ENCODE results near the gene RTRAF.

DNA sequence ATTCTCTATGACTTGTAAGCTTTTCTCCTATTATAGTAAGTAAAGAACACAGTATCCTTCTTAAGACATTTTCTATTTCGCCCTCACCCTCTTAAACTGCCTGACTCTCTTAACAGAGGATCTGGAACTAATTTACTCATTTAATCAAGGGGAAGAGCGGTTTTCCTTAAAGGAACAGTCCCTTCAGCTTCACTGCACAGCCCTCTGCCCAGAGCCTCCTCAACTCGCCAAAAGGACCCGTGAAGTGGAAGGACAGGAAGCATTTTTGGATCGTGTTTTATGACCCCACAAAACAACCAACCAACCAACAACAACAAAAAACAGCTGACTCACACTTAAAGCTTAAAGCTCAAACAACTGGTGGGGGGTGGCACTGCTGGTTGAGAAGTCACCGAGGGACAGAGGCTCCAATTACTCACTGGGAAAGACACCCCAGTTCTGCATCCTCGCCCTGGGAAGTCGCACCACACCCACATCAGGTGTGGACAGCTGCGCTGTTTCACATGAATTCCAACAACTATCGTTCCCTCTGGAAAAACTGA is 43.8 kb downstream of the RTRAF start:
- TF ChIP-seq, protein P1, sequence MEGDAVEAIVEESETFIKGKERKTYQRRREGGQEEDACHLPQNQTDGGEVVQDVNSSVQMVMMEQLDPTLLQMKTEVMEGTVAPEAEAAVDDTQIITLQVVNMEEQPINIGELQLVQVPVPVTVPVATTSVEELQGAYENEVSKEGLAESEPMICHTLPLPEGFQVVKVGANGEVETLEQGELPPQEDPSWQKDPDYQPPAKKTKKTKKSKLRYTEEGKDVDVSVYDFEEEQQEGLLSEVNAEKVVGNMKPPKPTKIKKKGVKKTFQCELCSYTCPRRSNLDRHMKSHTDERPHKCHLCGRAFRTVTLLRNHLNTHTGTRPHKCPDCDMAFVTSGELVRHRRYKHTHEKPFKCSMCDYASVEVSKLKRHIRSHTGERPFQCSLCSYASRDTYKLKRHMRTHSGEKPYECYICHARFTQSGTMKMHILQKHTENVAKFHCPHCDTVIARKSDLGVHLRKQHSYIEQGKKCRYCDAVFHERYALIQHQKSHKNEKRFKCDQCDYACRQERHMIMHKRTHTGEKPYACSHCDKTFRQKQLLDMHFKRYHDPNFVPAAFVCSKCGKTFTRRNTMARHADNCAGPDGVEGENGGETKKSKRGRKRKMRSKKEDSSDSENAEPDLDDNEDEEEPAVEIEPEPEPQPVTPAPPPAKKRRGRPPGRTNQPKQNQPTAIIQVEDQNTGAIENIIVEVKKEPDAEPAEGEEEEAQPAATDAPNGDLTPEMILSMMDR (IDR thresholded peaks at IDR 0.05; ENCODE audit: poor library complexity, severe bottlenecking), result no peak
- no peak for TF ChIP-seq MXI1 (conservative IDR thresholded peaks at IDR 0.05; ENCODE audit: poor library complexity, severe bottlenecking)
- TF ChIP-seq EZH2 (IDR thresholded peaks at IDR 0.05; ENCODE audit: borderline replicate concordance, insufficient read depth, low read length, poor library complexity, severe bottlenecking), result no peak

Measured in neural cell (in vitro differentiated cells).